NCI-H446 treated with DMSO at 0.1 percent for 48 hours (cell line): ENCODE results near the gene SPACDR.
"Not testable (repeated sequence)": the region's sequence is repeated elsewhere in the genome, so short reads cannot be mapped to it uniquely, and the experiment has no call there.

ENCODE experiments used
- DNase-seq: peaks from one replicate; lab custom pipeline; 2025; lab: John Stamatoyannopoulos, UW

Gene SPACDR

DNA sequence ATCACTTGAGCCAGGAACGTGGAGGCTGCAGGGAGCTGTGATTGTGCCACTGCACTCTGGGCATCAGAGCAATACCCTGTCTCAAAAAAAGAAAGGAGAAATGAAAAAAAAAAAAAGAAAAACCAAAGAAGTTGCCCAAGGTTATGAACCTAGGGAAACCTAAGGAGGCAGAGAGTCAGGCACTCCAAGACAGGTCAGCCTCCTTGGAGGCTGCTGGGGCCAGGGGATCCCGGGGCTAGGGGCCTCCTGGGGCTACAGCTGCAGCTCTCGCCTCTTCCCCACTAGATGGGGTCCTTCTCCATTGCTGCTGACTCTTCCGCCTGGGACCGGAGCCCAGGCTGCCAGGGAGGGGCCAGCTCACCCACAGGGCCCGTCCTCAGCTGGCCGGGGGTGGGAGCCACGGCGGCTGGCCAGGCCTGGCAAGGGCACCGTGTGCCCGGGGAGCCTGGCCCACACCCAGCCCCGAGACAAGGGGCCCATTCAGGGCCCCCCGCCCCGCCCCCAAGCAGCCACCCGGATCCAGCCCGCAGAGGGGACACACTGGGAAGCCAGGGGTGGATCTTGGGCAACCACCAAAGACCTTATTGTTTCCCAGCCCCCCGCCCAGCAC, 1.7 kb upstream of the SPACDR start:
- DNase-seq, result peak; percentile 31

DNA sequence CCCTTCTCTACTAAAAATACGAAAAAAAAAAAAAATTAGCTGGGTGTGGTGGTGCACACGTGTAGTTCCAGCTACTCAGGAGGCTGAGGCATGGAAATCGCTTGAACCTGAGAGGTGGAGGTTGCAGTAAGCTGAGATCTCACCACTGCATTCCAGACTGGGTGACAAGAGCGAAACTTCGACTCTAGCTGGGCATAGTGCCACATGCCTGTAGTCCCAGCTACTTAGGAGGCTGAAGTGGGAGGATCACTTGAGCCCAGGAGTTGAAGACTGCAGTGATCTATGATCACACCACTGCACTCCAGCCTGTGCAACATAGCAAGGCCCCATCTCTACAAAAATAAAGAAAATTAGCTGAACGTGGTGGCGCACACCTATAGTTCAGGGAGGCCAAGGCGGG, 1.2 kb upstream of the SPACDR start:
- no peak for DNase-seq

DNA sequence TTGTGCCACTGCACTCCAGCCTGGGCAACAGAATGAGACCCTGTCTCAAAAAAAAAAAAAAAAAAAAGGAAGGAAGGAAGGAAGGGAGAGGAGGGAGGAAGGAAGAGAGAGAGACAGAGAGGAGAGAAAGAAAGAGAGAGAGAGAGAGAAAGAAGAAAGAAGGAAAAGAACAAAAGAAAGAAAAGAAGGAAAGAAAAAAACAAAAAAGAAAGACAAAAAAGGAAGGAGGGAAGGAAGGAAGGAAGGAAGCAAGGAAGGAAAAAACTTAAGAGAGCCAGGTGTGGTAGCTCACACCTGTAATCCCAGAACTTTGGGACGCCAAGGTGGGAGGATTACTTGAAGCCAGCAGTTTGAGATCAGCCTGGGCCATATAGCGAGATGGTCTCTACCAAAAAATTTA, 731 bp upstream of the SPACDR start:
- no peak for DNase-seq

DNA sequence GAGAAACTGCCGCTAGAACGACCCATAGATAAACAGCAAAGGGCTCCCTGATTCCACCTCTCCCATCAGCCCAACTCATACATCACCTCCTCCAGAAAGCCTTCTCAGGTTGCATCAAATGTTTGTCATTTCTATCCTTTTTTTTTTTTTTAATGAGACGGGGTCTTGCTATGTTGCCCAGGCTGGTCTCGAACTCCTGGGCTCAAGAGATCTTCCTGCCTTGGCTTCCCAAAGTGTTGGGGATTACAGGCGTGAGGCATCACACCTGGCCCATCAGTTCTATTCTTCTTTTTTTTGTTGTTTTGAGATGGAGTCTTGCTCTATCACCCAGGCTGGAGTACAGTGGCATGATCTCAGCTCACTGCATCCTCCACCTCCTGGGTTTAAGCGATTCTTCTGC, 7.0 kb downstream of the SPACDR start:
- no peak for DNase-seq

DNA sequence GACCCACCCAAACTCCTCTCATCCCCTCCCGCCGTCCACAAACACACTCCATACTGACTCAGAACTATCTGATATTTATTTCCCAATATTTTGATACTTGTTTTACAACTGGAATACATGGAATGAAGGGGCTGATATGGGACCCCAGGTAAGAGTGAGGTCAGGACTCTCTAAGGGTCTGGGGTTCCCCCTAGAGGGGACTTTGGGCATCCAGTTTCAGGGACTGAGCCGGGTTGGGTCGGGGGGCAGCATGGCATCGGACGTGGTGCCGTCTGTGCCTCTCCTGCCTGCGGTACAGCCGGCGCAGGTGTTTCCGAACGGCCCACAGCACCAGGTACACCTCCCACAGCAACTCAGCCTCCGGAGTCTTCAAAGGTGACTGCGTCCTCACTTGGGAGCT, 7.5 kb downstream of the SPACDR start:
- no peak for DNase-seq

- no peak for DNase-seq
Measured at GRCh38 chr7:100455206-100455605, 8.9 kb downstream of the SPACDR start.

DNA sequence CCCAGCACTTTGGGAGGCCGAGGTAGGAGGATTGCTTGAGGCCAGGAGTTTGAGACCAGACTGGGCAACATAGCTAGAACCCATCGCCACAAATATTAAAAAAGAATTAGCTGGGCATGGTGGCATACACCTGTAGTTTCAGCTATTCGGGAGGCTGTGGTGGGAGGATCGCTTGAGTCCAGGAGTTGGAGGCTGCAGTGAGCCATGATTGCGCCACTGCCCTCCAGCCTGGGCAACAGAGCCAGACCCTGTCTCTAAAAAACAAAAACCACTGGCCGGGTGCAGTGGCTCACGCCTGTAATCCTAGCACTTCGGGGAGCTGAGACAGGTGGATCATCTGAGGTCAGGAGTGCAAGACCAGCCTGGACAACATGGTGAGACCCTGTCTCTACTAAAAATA, 10.2 kb downstream of the SPACDR start:
- not testable (repeated sequence) for DNase-seq

GRCh38 chr7:100452513-100452912, 11.5 kb downstream of the SPACDR start:
- no peak for DNase-seq

DNA sequence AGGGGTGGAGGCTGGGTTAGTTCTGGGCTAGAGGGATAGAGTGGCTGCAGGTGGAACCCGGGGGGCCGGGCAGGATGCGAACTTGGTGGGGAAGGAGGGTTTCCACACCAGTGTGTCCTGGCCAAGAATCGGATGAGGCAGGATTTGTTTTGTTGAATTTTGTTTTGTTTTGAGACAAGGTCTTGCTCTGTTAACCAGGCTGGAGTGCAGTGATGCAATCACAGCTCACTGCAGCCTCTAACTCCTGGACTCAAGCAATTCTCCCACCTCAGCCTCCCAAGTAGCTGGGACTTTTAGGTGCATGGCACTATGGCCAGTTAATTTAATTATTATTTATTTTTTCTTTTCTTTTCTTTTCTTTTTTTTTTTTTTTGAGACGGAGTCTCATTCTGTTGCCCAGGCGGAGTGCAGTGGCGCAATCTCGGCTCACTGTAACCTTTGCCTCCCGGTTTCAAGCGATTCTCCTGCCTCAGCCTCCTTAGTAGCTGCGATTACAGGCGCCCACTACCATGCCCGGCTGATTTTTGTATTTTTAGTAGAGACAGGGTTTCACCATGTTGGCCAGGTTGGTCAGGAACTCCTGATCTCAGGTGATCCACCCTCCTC, 14.8 kb downstream of the SPACDR start:
- no peak for DNase-seq

GRCh38 chr7:100447363-100447762, 16.7 kb downstream of the SPACDR start:
- DNase-seq, result not testable (repeated sequence)

DNA sequence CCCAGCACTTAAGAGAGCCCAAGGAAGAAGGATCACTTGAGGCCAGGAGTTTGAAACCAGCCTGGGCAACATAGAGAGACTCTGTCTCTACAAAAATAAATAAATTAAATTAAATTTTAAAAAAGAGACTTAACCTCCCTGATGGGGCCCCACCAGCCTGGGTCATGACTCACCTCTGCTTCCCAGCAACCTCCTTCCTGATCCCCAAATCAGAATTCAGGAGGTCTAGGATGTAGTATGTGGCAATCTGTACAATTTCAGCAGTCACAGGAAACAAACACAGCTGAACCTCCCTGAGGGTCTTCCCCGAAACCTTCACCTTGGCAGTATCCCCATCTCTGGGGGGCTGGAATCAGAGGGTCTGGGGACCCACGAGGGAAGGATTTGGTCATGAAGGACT, 18.0 kb downstream of the SPACDR start:
- no peak for DNase-seq

GRCh38 chr7:100444311-100445278, 19.5 kb downstream of the SPACDR start:
- no peak for DNase-seq

GRCh38 chr7:100443096-100443840, 20.8 kb downstream of the SPACDR start:
- no peak for DNase-seq

DNA sequence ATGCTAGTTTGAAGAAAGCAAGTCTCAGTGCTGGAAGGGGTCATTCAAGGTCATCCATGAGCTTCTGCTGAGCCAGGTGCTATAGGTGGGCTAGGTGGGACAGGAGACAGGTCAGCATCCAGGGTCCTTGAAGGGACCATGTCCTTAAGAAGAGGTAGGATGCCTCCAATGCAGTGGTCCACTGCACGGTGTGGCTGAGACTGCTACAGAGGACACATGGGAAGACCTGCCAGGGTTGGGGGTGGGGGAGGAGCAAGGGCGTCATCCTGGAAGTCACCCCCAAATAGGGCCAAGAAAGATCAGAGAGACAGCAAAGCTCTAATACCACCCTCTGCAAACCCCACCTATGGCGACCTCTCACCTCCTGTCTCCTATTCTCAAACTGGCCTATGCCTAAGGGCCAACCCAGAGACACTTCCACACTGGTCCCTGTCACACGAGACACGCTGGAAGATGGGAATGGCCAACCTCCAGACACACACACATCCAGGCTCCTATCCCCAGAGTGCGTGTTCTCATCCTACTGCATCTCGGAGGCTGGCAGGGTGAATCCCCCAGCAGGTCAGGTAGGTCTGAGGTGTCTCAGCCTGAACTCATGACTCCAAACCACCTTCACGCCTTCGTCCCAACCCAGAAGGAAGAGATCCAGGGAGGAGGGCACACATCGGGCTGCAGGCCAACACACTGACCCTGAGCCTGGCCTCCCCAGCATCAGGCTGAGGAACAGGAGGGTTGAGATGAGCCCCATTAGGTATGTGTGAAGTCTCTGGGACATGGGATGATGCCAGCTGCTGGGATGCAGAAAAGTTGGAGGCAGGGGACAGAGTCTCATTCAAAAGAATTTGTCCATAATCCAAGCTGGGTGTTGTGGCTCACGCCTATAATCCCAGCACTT, 22.2 kb downstream of the SPACDR start:
- no peak for DNase-seq

- not testable (repeated sequence) for DNase-seq
Measured at GRCh38 chr7:100439244-100439643, 24.8 kb downstream of the SPACDR start.

DNA sequence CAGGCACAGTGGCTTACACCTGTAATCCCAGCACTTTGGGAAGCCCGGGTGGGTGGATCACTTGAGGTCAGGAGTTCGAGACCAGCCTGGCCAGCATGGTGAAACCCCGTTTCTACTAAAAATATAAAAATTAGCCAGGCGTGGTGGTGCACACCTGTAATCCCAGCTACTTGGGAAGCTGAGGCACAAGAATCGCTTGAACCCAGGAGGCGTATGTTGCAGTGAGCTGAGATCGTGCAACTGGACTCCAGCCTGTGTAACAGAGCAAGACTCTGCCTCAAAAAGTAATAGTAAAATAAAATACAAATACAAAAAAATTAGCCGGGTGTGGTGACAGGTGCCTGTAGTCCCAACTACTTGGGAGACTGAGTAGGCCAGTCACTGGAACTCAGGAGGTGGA, 25.3 kb downstream of the SPACDR start:
- DNase-seq, result not testable (repeated sequence)

GRCh38 chr7:100438172-100438571, 25.9 kb downstream of the SPACDR start:
- DNase-seq, result no peak

DNA sequence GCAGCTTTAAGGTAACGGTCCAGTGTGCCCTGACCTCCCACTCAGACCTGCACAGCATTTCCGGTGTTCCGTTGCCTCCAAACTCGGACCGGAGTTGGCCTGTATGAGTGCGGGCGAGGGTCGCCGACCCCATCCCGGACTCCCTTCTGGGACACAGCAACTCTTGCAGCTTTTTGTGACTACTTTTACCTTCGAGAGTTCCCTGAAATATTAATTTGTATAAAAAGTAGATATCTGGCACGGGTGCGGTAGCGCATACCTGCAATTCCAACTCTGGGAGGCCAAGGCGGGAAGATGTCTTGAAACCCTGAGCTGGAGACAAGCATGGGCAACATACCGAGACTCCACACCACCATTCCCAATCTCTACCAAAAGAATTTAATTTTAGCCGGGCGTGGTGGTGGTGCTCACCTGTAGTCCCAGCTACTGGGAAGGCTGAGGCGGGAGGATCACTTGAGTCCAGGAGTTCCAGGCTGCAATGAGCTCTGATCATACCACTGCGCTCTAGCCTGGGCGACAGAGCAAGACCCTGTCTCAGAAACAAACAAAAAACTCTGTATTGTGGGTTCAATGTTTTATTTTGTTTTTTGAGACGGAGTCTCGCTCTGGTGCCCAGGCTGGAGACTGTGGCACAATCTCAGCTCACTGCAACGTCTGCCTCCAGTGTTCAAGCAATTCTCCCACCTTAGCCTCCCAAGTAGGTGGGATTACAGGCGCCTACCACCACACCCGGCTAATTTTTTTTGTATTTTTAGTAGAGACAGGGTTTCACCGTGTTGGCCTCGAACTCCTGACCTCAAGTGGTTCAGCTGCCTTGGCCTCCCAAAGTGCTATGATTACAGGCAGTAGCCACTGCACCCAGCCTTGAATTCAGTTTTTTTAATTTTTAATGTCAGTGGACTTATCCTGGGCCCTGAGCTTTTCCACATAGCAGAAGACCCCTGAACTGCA, 26.6 kb downstream of the SPACDR start:
- DNase-seq, result no peak

DNA sequence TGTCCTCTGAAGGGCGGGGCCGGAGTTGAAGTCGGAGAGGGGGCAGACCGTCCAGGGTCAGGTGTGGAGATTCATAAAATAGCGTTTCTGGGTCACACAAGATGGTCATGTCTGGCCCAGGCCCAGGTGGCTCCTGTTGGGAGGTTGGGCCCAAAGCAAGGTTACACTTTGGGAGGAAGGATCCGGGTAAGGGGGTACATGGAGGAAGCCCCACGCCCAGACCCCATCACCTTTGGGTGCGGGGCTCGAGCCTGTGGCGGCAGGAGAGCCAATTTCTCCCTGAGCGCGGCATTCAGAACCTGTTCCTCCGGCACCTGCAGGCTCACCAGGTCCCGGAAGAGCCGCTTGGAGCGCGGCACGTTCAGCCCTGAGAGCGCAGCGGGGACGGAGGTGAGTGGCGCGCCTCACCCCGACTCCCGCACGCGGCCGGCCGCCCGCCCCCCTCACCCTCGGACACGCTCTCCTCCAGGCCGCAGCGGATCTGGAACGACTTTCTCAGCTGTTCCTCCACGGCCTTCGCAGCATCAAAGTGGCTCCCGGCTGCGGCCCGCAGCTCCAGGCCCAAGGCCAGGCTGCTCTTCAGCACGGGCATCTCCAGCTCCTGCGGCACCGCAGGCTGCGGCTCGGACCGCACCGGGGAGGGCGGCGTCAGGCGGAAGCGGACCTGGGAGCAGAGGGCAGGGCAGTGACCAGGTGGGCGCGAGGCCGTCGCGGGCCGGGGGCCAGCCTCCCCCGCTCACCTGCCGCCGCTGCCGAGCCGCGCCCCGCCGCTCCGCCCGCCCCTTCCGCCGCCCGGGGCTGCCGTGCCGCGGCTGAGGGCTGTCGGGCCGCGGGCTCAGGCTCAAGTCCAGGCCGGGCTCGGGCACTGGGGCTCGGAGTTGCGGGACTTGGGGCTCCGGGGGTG, 28.4 kb downstream of the SPACDR start:
- DNase-seq, result no peak
